GM12878 (cell line): ENCODE data around the gene BCAS4. TPM values are rescaled to one million over a fixed set of nuclear protein-coding genes. Genes with fewer than 3 reads are reported as not detected.

ENCODE experiments used
- BCLAF1 ChIP-seq: fragments of 450-650 bp; IDR thresholded peaks from 2 replicates; pipeline ENCODE4 v1.6.1; 2017; ENCODE audit warnings: antibody characterized with exemption, mild to moderate bottlenecking, moderate library complexity
- BHLHE40 ChIP-seq, 2 experiments: fragments of 450-650 bp in 1 of 2; IDR thresholded peaks; 2 replicates each; pipeline ENCODE4 v1.6.1; 2011 to 2017; ENCODE audit warnings: low read depth in 2 of 2, borderline replicate concordance in 1 of 2, improper control_type of control experiment in 1 of 2, low read length in 1 of 2, mild to moderate bottlenecking in 1 of 2
- E4F1 ChIP-seq: fragments of 450-650 bp; IDR thresholded peaks from 2 replicates; pipeline ENCODE4 v1.6.1; 2018; ENCODE audit warnings: borderline replicate concordance, mild to moderate bottlenecking; ENCODE audit not compliant: partially characterized antibody
- IKZF1 ChIP-seq: fragments of 450-650 bp; conservative IDR thresholded peaks from 2 replicates; pipeline ENCODE4 v1.6.1; 2017; ENCODE audit warnings: antibody characterized with exemption, mild to moderate bottlenecking
- KLF5 ChIP-seq: fragments of 450-650 bp; IDR thresholded peaks from 2 replicates; pipeline ENCODE4 v1.6.1; 2014; ENCODE audit warnings: mild to moderate bottlenecking; ENCODE audit not compliant: partially characterized antibody
- NFXL1 ChIP-seq: fragments of 450-650 bp; IDR thresholded peaks from 2 replicates; pipeline ENCODE4 v1.6.1; 2017; ENCODE audit warnings: antibody characterized with exemption, mild to moderate bottlenecking, borderline replicate concordance
- NFYB ChIP-seq: IDR thresholded peaks from 2 replicates; pipeline ENCODE4 v1.6.1; 2011; ENCODE audit warnings: low read depth, mild to moderate bottlenecking, low read length, improper control_type of control experiment, moderate library complexity; ENCODE audit not compliant: insufficient read depth
- NR2C1 ChIP-seq: fragments of 450-650 bp; IDR thresholded peaks from 2 replicates; pipeline ENCODE4 v1.6.1; 2017; ENCODE audit warnings: antibody characterized with exemption, mild to moderate bottlenecking, moderate library complexity
- PKNOX1 ChIP-seq: fragments of 450-650 bp; IDR thresholded peaks from 2 replicates; pipeline ENCODE4 v1.6.1; 2016; ENCODE audit warnings: mild to moderate bottlenecking
- POLR2AphosphoS5 ChIP-seq: IDR thresholded peaks from 2 replicates; pipeline ENCODE4 v1.6.1; 2011; ENCODE audit warnings: mild to moderate bottlenecking, low read length, inconsistent platforms
- REST ChIP-seq: IDR thresholded peaks from 2 replicates; pipeline ENCODE4 v1.6.1; 2012; ENCODE audit warnings: mild to moderate bottlenecking, low read depth, low read length
- SPI1 ChIP-seq: IDR thresholded peaks from 2 replicates; pipeline ENCODE4 v1.6.1; 2011; ENCODE audit warnings: low read depth, mild to moderate bottlenecking, low read length, moderate library complexity, borderline replicate concordance; ENCODE audit not compliant: insufficient read depth
- STAT1 ChIP-seq: fragments of 450-650 bp; conservative IDR thresholded peaks from 2 replicates; pipeline ENCODE4 v1.6.1; 2014; ENCODE audit warnings: antibody characterized with exemption, mild to moderate bottlenecking
- TARDBP ChIP-seq: IDR thresholded peaks from 2 replicates; pipeline ENCODE4 v1.6.1; 2016; ENCODE audit warnings: borderline replicate concordance
- ZNF687 ChIP-seq: fragments of 450-650 bp; IDR thresholded peaks from 2 replicates; pipeline ENCODE4 v1.6.1; 2017; ENCODE audit warnings: mild to moderate bottlenecking, moderate library complexity
- polyA plus RNA-seq, 11 experiments: library from polyadenylated mRNA; depleted of rRNA in 4 of 11; unstranded in 6 of 11; stranded (reverse) in 5 of 11; fragments of >200 nt; fragmentation: Nextera tagmentation in 4 of 11; fragmentation: Illumina TruSeq in 1 of 11; extraction: Ambion mirVana in 4 of 11; extraction: Trizol in 1 of 11; gene quantifications; 1 replicate in 1 of 11; 2 replicates in 10 of 11; pipeline versions ENCODE4 v1.2.1 to v1.2.3, GENCODE V29; 2011 to 2016; ENCODE audit warnings: inconsistent platforms in 2 of 11, missing spikeins in 2 of 11, low read depth in 1 of 11
- total RNA-seq, 4 experiments: library from RNA; depleted of rRNA in 3 of 4; stranded (reverse); fragments of >200 nt in 3 of 4; fragmentation: Illumina TruSeq in 1 of 4; extraction: Trizol in 1 of 4; gene quantifications; 2 replicates each; pipeline versions ENCODE4 v1.2.1 to v1.2.3, GENCODE V29; 2013 to 2021

The BCAS4 gene
- total and polyA plus RNA-seq, 10 of the 15 experiments (the other 5 are each of a cell fraction or from before 2014, with no cell fraction given), result 14.8 to 214 (median 65.3) TPM

GRCh38 chr20:50821994-50822393 lies 27.1 kb downstream of the BCAS4 start (continued):
- TF ChIP-seq BCLAF1, result no peak
- no peak for TF ChIP-seq E4F1
- TF ChIP-seq NR2C1, result peak; percentile 41; the same call in 1 of the 2 replicates
- peak; percentile 21; the same call in 1 of the 2 replicates for TF ChIP-seq POLR2AphosphoS5
- 0 out of 2 replicates have a peak, but pooled peaks have one; percentile 4 for TF ChIP-seq SPI1
- TF ChIP-seq ZNF687, result peak; percentile 96
- no peak for TF ChIP-seq PKNOX1
- TF ChIP-seq KLF5, result no peak
- TF ChIP-seq STAT1, result no peak
- TF ChIP-seq NFXL1, result no peak
- TF ChIP-seq NFYB, result peak; percentile 39; the same call in 1 of the 2 replicates
- no peak for TF ChIP-seq TARDBP
- TF ChIP-seq IKZF1, result no peak
- TF ChIP-seq BHLHE40 (IDR thresholded peaks at IDR 0.05; ENCODE audit: borderline replicate concordance in 1 of 2, low read depth in 2 of 2, low read length in 1 of 2), result peak in 1 of 2 experiments; percentile 45; a peak in 1 of 4 replicates
- no peak for TF ChIP-seq REST
